ENCODE data around the gene IL17RD. TPM values are rescaled to one million over a fixed set of nuclear protein-coding genes. Genes with fewer than 3 reads are reported as not detected.

IL17RD gene
- total and polyA plus RNA-seq, 2 donors (not counting 1 experiment from before 2014, with no cell fraction given) = 0.05 TPM; not detected in 1

DNA sequence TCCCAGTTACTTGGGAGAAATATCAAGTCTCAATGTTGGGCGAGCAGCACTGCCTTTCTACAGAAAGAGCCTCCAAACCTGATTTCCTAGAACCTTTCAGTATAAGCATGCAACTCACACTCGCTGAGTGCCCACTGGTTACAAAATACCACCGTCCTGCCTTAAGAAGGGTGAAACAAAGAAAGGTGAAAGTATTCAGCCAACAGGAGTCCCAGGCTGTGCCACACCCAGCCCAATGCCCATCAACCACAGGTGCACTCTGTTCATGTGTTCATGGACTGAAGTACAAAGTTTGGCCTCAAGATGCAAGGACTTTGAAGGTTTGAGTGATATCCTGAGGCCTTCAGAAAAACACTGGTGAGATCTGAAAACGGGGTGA lies 34.0 kb downstream of the IL17RD start:
- ATAC-seq (ENCODE audit: low read depth) (no peak), DNase-seq (no peak)
- H3K27ac Mint-ChIP-seq = no peak overlapping the region
- H3K4me1 Mint-ChIP-seq = no peaks in the 10 kb centered on the region
- WGBS (ENCODE audit: insufficient coverage) = 90% methylated on average over 2 of the region's 4 CpGs
- ChIA-PET POLR2A (no interaction called here), CTCF (interaction anchor here (0.6 kb wide), 1 partner anchor 139 kb away, joined by 3 read pairs; no protein-coding TSS in a partner anchor)
- no peaks in the 10 kb centered on the region for H3K4me1 ChIP-seq (ENCODE audit: control insufficient read depth in 2 of 2, insufficient read depth in 2 of 2, low read length in 2 of 2)
- intact Hi-C loops (cut with micrococcal nuclease) = no loop called here
- TF ChIP-seq EZH2 (IDR thresholded peaks at IDR 0.05; ENCODE audit: borderline replicate concordance, insufficient read depth, low read depth, low read length, poor library complexity, severe bottlenecking) = no peak
- TF ChIP-seq, protein P1, sequence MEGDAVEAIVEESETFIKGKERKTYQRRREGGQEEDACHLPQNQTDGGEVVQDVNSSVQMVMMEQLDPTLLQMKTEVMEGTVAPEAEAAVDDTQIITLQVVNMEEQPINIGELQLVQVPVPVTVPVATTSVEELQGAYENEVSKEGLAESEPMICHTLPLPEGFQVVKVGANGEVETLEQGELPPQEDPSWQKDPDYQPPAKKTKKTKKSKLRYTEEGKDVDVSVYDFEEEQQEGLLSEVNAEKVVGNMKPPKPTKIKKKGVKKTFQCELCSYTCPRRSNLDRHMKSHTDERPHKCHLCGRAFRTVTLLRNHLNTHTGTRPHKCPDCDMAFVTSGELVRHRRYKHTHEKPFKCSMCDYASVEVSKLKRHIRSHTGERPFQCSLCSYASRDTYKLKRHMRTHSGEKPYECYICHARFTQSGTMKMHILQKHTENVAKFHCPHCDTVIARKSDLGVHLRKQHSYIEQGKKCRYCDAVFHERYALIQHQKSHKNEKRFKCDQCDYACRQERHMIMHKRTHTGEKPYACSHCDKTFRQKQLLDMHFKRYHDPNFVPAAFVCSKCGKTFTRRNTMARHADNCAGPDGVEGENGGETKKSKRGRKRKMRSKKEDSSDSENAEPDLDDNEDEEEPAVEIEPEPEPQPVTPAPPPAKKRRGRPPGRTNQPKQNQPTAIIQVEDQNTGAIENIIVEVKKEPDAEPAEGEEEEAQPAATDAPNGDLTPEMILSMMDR (IDR thresholded peaks at IDR 0.05) = no peak
- no peaks in the 10 kb centered on the region for H3K9me3 Mint-ChIP-seq (ENCODE audit: insufficient read depth)
- no peak overlapping the region for H3K4me3 ChIP-seq (ENCODE audit: control extremely low read depth in 1 of 5, extremely low read depth in 1 of 5, insufficient read depth in 1 of 5, low read depth in 2 of 5, low read length in 4 of 5)
- no peaks in the 10 kb centered on the region for H3K79me2 ChIP-seq (ENCODE audit: control insufficient read depth, insufficient read depth, low read length)
- no peak overlapping the region for H2AFZ ChIP-seq (ENCODE audit: insufficient read depth, low read depth, low read length, poor library complexity, severe bottlenecking)
- H3K9me3 ChIP-seq (ENCODE audit: control extremely low read depth in 1 of 3, control insufficient read depth in 2 of 3, insufficient read depth in 1 of 3, low read length in 2 of 3) = no peaks in the 10 kb centered on the region
- H3K4me2 ChIP-seq (replicated peaks; ENCODE audit: low read depth, low read length, poor library complexity, severe bottlenecking) = no peak overlapping the region
- no peak overlapping the region for H3K4me3 Mint-ChIP-seq
- H4K20me1 ChIP-seq (ENCODE audit: control insufficient read depth, insufficient read depth, low read length, poor library complexity, severe bottlenecking) = no peaks in the 10 kb centered on the region
- no peaks in the 10 kb centered on the region for H3K36me3 ChIP-seq (replicated peaks in 1 of 2; ENCODE audit: control extremely low read depth in 1 of 2, control insufficient read depth in 1 of 2, extremely low read depth in 1 of 2, insufficient read depth in 2 of 2, low read length in 1 of 2)
- no peak overlapping the region for H3K27ac ChIP-seq (ENCODE audit: low read length in 2 of 2)
- peaks cover 24% of the 10 kb centered on the region for H3K27me3 Mint-ChIP-seq
- no peak overlapping the region for H3K9ac ChIP-seq (ENCODE audit: low read length)
- H3K27me3 ChIP-seq (replicated peaks in 1 of 4; ENCODE audit: control extremely low read depth in 1 of 4, control insufficient read depth in 3 of 4, insufficient read depth in 4 of 4, low read length in 3 of 4) = peaks cover 0 to 2% (median 0%) of the 10 kb centered on the region in 4 experiments

DNA sequence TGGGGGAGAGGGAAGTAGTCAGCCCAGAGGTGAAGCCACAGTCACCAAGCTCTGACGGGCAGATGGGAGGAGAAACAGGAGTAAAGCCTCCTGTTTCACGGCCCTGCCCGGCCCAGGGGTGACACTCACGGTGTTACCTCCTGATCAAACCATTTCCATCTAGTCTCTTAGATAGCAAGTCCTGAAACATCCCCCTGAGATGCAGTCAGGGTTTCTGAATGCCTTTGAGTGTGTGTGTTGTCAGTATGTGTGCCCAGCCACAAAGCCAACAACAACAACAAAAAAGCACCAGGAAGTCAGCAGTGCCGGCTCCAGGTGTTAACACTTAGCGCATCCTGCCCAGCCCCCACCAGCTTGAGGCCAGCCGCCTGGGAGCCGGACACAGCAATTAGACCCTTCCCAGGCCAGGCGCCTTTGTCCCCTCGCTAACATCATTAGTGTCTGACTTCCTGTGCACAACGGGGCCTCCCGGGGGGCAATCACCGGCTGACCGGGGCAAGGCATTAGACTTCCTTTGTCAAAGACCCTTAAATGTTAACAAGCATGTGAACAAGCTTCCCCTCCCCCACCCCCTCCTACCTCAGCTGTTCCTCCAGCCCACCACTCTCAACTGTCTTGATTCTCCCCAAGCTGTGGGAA lies 34.5 kb downstream of the IL17RD start:
- H3K79me2 ChIP-seq (ENCODE audit: control insufficient read depth, insufficient read depth, low read length) = no peaks in the 10 kb centered on the region
- ATAC-seq (ENCODE audit: low read depth) (no peak), DNase-seq (no peak)
- H3K27ac Mint-ChIP-seq = no peak overlapping the region
- H3K4me3 Mint-ChIP-seq = no peak overlapping the region
- no peak overlapping the region for H3K9ac ChIP-seq (ENCODE audit: low read length)
- no peaks in the 10 kb centered on the region for H3K9me3 ChIP-seq (ENCODE audit: control extremely low read depth in 1 of 3, control insufficient read depth in 2 of 3, insufficient read depth in 1 of 3, low read length in 2 of 3)
- POLR2A ChIA-PET = no interaction called here
- no peaks in the 10 kb centered on the region for H3K4me1 ChIP-seq (ENCODE audit: control insufficient read depth in 2 of 2, insufficient read depth in 2 of 2, low read length in 2 of 2)
- 48% methylated on average over 10 of the region's 14 CpGs for WGBS (ENCODE audit: insufficient coverage)
- TF ChIP-seq EZH2 (IDR thresholded peaks at IDR 0.05; ENCODE audit: borderline replicate concordance, insufficient read depth, low read depth, low read length, poor library complexity, severe bottlenecking) = no peak
- TF ChIP-seq, protein P1 (IDR thresholded peaks at IDR 0.05) = no peak
- intact Hi-C loops (cut with micrococcal nuclease) = no loop called here
- no peak overlapping the region for H3K4me2 ChIP-seq (replicated peaks; ENCODE audit: low read depth, low read length, poor library complexity, severe bottlenecking)
- H3K4me1 Mint-ChIP-seq = no peaks in the 10 kb centered on the region
- peaks cover 24% of the 10 kb centered on the region for H3K27me3 Mint-ChIP-seq
- CTCF ChIA-PET = no interaction called here
- H3K36me3 ChIP-seq (replicated peaks in 1 of 2; ENCODE audit: control extremely low read depth in 1 of 2, control insufficient read depth in 1 of 2, extremely low read depth in 1 of 2, insufficient read depth in 2 of 2, low read length in 1 of 2) = no peaks in the 10 kb centered on the region
- no peaks in the 10 kb centered on the region for H4K20me1 ChIP-seq (ENCODE audit: control insufficient read depth, insufficient read depth, low read length, poor library complexity, severe bottlenecking)
- peaks cover 0 to 2% (median 0%) of the 10 kb centered on the region in 4 experiments for H3K27me3 ChIP-seq (replicated peaks in 1 of 4; ENCODE audit: control extremely low read depth in 1 of 4, control insufficient read depth in 3 of 4, insufficient read depth in 4 of 4, low read length in 3 of 4)
- H2AFZ ChIP-seq (ENCODE audit: insufficient read depth, low read depth, low read length, poor library complexity, severe bottlenecking) = peak overlapping the region; percentile 10
- no peaks in the 10 kb centered on the region for H3K9me3 Mint-ChIP-seq (ENCODE audit: insufficient read depth)
- H3K4me3 ChIP-seq (ENCODE audit: control extremely low read depth in 1 of 5, extremely low read depth in 1 of 5, insufficient read depth in 1 of 5, low read depth in 2 of 5, low read length in 4 of 5) = no peak overlapping the region
- no peak overlapping the region for H3K27ac ChIP-seq (ENCODE audit: low read length in 2 of 2)

Measured in B cell (primary cell).